ENCODE measurements around the gene TMEM35A.

Gene TMEM35A

GRCh38 chrX:101081231-101081630, 2.6 kb downstream of the TMEM35A start:
- H3K79me2 ChIP-seq (ENCODE audit: control insufficient read depth, insufficient read depth, low read length, poor library complexity), result no peaks in the 10 kb centered on the region
- H3K79me1 ChIP-seq (ENCODE audit: low read length), result no peaks in the 10 kb centered on the region
- WGBS (ENCODE audit: extremely low coverage, insufficient coverage, insufficient read length), result no CpG with 5 or more reads among the region's 3 CpGs
- H2BK12ac ChIP-seq (ENCODE audit: low read length), result no peak overlapping the region
- H4K12ac ChIP-seq (ENCODE audit: low read depth, low read length), result no peak overlapping the region
- H3K4me2 ChIP-seq (ENCODE audit: low read length), result no peak overlapping the region
- no peak overlapping the region for H4K91ac ChIP-seq (ENCODE audit: low read depth, low read length)
- H2AFZ ChIP-seq (ENCODE audit: insufficient read depth, low read length, poor library complexity), result no peak overlapping the region
- no peak overlapping the region for H3K18ac ChIP-seq (ENCODE audit: low read length)
- no peaks in the 10 kb centered on the region for H3K36me3 ChIP-seq (ENCODE audit: control insufficient read depth in 1 of 2, insufficient read depth in 2 of 2, low read length in 2 of 2)
- no peaks in the 10 kb centered on the region for H3K9me3 ChIP-seq (ENCODE audit: insufficient read depth, low read depth, low read length)
- no peak overlapping the region for H3K23ac ChIP-seq (ENCODE audit: low read length)
- no peak overlapping the region for H3K14ac ChIP-seq (ENCODE audit: low read length)
- H3K4ac ChIP-seq (ENCODE audit: low read depth, low read length), result no peak overlapping the region
- no peak overlapping the region for H3K9ac ChIP-seq (ENCODE audit: low read length)
- H3K27me3 ChIP-seq (ENCODE audit: insufficient read depth, low read length), result no peaks in the 10 kb centered on the region
- no peak overlapping the region for H2AK5ac ChIP-seq (ENCODE audit: low read length)
- H3K27ac ChIP-seq (ENCODE audit: low read depth, low read length), result no peak overlapping the region
- H2BK120ac ChIP-seq (ENCODE audit: insufficient read depth, low read length, poor library complexity), result no peak overlapping the region
- no peak overlapping the region for H2BK5ac ChIP-seq (ENCODE audit: low read depth, low read length, poor library complexity)
- no peak overlapping the region for H3K4me3 ChIP-seq (ENCODE audit: low read depth, low read length)
- no peak overlapping the region for H4K8ac ChIP-seq (ENCODE audit: low read depth, low read length)
- no peak for DNase-seq
- H3K4me1 ChIP-seq (ENCODE audit: control insufficient read depth in 1 of 2, insufficient read depth in 2 of 2, low read length in 2 of 2), result no peaks in the 10 kb centered on the region

- no peak overlapping the region for H2AFZ ChIP-seq (ENCODE audit: insufficient read depth, low read length, poor library complexity)
Measured at GRCh38 chrX:101091817-101092216, 13.1 kb downstream of the TMEM35A start.

GRCh38 chrX:101097546-101098453, 19.1 kb downstream of the TMEM35A start, which contains the start of gene CENPI:
Gene CENPI (plus strand): TSS chrX:101098204. CDS start chrX:101101071, 2,867 bp downstream.
- Histone ChIP-seq H3K36me3 (ENCODE audit: control insufficient read depth in 1 of 2, insufficient read depth in 2 of 2, low read length in 2 of 2) (peaks cover 0 to 2% of the 10 kb centered on the region in 2 experiments), H4K12ac (ENCODE audit: low read depth, low read length) (peak within 1 kb of the TSS; percentile 43), H3K9me3 (ENCODE audit: insufficient read depth, low read depth, low read length) (no peaks in the 10 kb centered on the region), H3K9ac (ENCODE audit: low read length) (peak within 1 kb of the TSS; percentile 72), H3K14ac (ENCODE audit: low read length) (peak within 1 kb of the TSS; percentile 61), H3K4ac (ENCODE audit: low read depth, low read length) (peak within 1 kb of the TSS; percentile 62), H3K4me3 (ENCODE audit: low read depth, low read length) (peak within 1 kb of the TSS; percentile 71), H4K8ac (ENCODE audit: low read depth, low read length) (peak within 1 kb of the TSS; percentile 60), H3K79me1 (ENCODE audit: low read length) (peaks cover 1% of the 10 kb centered on the region), H2AK5ac (ENCODE audit: low read length) (no peak within 1 kb of the TSS), H2BK12ac (ENCODE audit: low read length) (no peak within 1 kb of the TSS), H4K91ac (ENCODE audit: low read depth, low read length) (peak within 1 kb of the TSS; percentile 37), H3K18ac (ENCODE audit: low read length) (no peak within 1 kb of the TSS), H3K27ac (ENCODE audit: low read depth, low read length) (no peak within 1 kb of the TSS), H3K4me2 (ENCODE audit: low read length) (peak within 1 kb of the TSS; percentile 82), H2BK120ac (ENCODE audit: insufficient read depth, low read length, poor library complexity) (no peak within 1 kb of the TSS), H2AFZ (ENCODE audit: insufficient read depth, low read length, poor library complexity) (peak within 1 kb of the TSS; percentile 41), H3K27me3 (ENCODE audit: insufficient read depth, low read length) (no peaks in the 10 kb centered on the region), H3K79me2 (ENCODE audit: control insufficient read depth, insufficient read depth, low read length, poor library complexity) (peaks cover 2% of the 10 kb centered on the region), H2BK5ac (ENCODE audit: low read depth, low read length, poor library complexity) (peak within 1 kb of the TSS; percentile 7), H3K4me1 (ENCODE audit: control insufficient read depth in 1 of 2, insufficient read depth in 2 of 2, low read length in 2 of 2) (peaks cover 0 to 2% of the 10 kb centered on the region in 2 experiments), H3K23ac (ENCODE audit: low read length) (no peak within 1 kb of the TSS)
- WGBS (ENCODE audit: extremely low coverage, insufficient coverage, insufficient read length), result no CpG with 5 or more reads among the region's 48 CpGs
- peak; percentile 86 to 91 for DNase-seq

More at GRCh38 chrX:101091817-101092216, 13.1 kb downstream of the TMEM35A start:
- Histone ChIP-seq H3K9ac (ENCODE audit: low read length) (no peak overlapping the region), H3K4me3 (ENCODE audit: low read depth, low read length) (no peak overlapping the region), H2AK5ac (ENCODE audit: low read length) (no peak overlapping the region), H3K27me3 (ENCODE audit: insufficient read depth, low read length) (no peaks in the 10 kb centered on the region), H3K4me1 (ENCODE audit: control insufficient read depth in 1 of 2, insufficient read depth in 2 of 2, low read length in 2 of 2) (no peaks in the 10 kb centered on the region), H2BK5ac (ENCODE audit: low read depth, low read length, poor library complexity) (no peak overlapping the region), H3K4ac (ENCODE audit: low read depth, low read length) (no peak overlapping the region), H3K79me2 (ENCODE audit: control insufficient read depth, insufficient read depth, low read length, poor library complexity) (no peaks in the 10 kb centered on the region), H4K8ac (ENCODE audit: low read depth, low read length) (no peak overlapping the region), H2BK12ac (ENCODE audit: low read length) (no peak overlapping the region), H3K79me1 (ENCODE audit: low read length) (no peaks in the 10 kb centered on the region), H3K9me3 (ENCODE audit: insufficient read depth, low read depth, low read length) (no peaks in the 10 kb centered on the region), H3K14ac (ENCODE audit: low read length) (no peak overlapping the region), H4K12ac (ENCODE audit: low read depth, low read length) (no peak overlapping the region), H2BK120ac (ENCODE audit: insufficient read depth, low read length, poor library complexity) (no peak overlapping the region), H3K18ac (ENCODE audit: low read length) (no peak overlapping the region), H3K27ac (ENCODE audit: low read depth, low read length) (no peak overlapping the region), H3K4me2 (ENCODE audit: low read length) (no peak overlapping the region), H4K91ac (ENCODE audit: low read depth, low read length) (no peak overlapping the region), H3K36me3 (ENCODE audit: control insufficient read depth in 1 of 2, insufficient read depth in 2 of 2, low read length in 2 of 2) (no peaks in the 10 kb centered on the region), H3K23ac (ENCODE audit: low read length) (no peak overlapping the region)
- no CpG with 5 or more reads among the region's 1 CpG for WGBS (ENCODE audit: extremely low coverage, insufficient coverage, insufficient read length)
- no peak for DNase-seq

GRCh38 chrX:101108284-101108683, 29.6 kb downstream of the TMEM35A start:
- Histone ChIP-seq H3K9ac (ENCODE audit: low read length) (no peak overlapping the region), H3K4me1 (ENCODE audit: control insufficient read depth in 1 of 2, insufficient read depth in 2 of 2, low read length in 2 of 2) (no peaks in the 10 kb centered on the region), H3K23ac (ENCODE audit: low read length) (no peak overlapping the region), H3K4ac (ENCODE audit: low read depth, low read length) (no peak overlapping the region), H4K8ac (ENCODE audit: low read depth, low read length) (no peak overlapping the region), H3K14ac (ENCODE audit: low read length) (no peak overlapping the region), H3K79me1 (ENCODE audit: low read length) (no peaks in the 10 kb centered on the region), H2AK5ac (ENCODE audit: low read length) (no peak overlapping the region), H2AFZ (ENCODE audit: insufficient read depth, low read length, poor library complexity) (no peak overlapping the region), H3K18ac (ENCODE audit: low read length) (no peak overlapping the region), H3K27me3 (ENCODE audit: insufficient read depth, low read length) (no peaks in the 10 kb centered on the region), H4K12ac (ENCODE audit: low read depth, low read length) (no peak overlapping the region), H3K79me2 (ENCODE audit: control insufficient read depth, insufficient read depth, low read length, poor library complexity) (no peaks in the 10 kb centered on the region), H2BK5ac (ENCODE audit: low read depth, low read length, poor library complexity) (no peak overlapping the region), H4K91ac (ENCODE audit: low read depth, low read length) (no peak overlapping the region), H3K36me3 (ENCODE audit: control insufficient read depth in 1 of 2, insufficient read depth in 2 of 2, low read length in 2 of 2) (peaks cover 5% of the 10 kb centered on the region in 2 experiments), H3K4me3 (ENCODE audit: low read depth, low read length) (no peak overlapping the region), H2BK120ac (ENCODE audit: insufficient read depth, low read length, poor library complexity) (no peak overlapping the region), H2BK12ac (ENCODE audit: low read length) (no peak overlapping the region), H3K27ac (ENCODE audit: low read depth, low read length) (no peak overlapping the region), H3K9me3 (ENCODE audit: insufficient read depth, low read depth, low read length) (no peaks in the 10 kb centered on the region), H3K4me2 (ENCODE audit: low read length) (no peak overlapping the region)
- WGBS (ENCODE audit: extremely low coverage, insufficient coverage, insufficient read length), result no CpG with 5 or more reads among the region's 4 CpGs
- peak in 1 of 2 donors; percentile 30 for DNase-seq

All from trophoblast cell (in vitro differentiated cells and primary cell).